H1 (cell line): ENCODE measurements around the gene MACROD2. TPM values are rescaled to one million over a fixed set of nuclear protein-coding genes. Genes with fewer than 3 reads are reported as not detected.

Experiments
- CEBPB ChIP-seq: IDR thresholded peaks from 2 replicates; pipeline ENCODE4 v1.6.1; 2012; ENCODE audit warnings: low read depth, low read length
- CHD1 ChIP-seq: IDR thresholded peaks from 2 replicates; pipeline ENCODE4 v1.6.1; 2012; ENCODE audit warnings: low read depth, low read length, improper control_type of control experiment
- GTF2F1 ChIP-seq: IDR thresholded peaks from 2 replicates; pipeline ENCODE4 v1.6.1; 2012; ENCODE audit warnings: low read depth, low read length, improper control_type of control experiment, borderline replicate concordance
- HDAC2 ChIP-seq, 2 experiments: fragments of 300-600 bp in 1 of 2; sonication (generic) in 1 of 2; IDR thresholded peaks; 2 replicates each; pipeline ENCODE4 v1.6.1; 2011 to 2012; ENCODE audit warnings: low read depth in 2 of 2, low read length in 2 of 2, mild to moderate bottlenecking in 2 of 2, moderate library complexity in 2 of 2, borderline replicate concordance in 1 of 2, inconsistent platforms in 1 of 2
- KDM1A ChIP-seq: fragments of 200-600, 300-600 bp; sonication (generic); IDR thresholded peaks from 2 replicates; pipeline ENCODE4 v1.7.1; 2016; ENCODE audit warnings: mild to moderate bottlenecking, low read length, borderline replicate concordance
- NANOG ChIP-seq: IDR thresholded peaks from 2 replicates; pipeline ENCODE4 v1.6.1; 2011; ENCODE audit warnings: low read length, low read depth, mild to moderate bottlenecking, inconsistent platforms; ENCODE audit not compliant: insufficient read depth, poor library complexity, severe bottlenecking
- ZNF274 ChIP-seq: IDR thresholded peaks from 2 replicates; pipeline ENCODE4 v1.7.0; 2012; ENCODE audit warnings: low read length, borderline replicate concordance; ENCODE audit errors: extremely low read depth
- polyA plus RNA-seq, 7 experiments: library from polyadenylated mRNA; depleted of rRNA in 3 of 7; stranded (reverse) in 5 of 7; unstranded in 2 of 7; fragments of >200 nt in 5 of 7; fragments of 200-250 nt in 2 of 7; gene quantifications; 1 replicate in 5 of 7; 2 replicates in 1 of 7; 4 replicates in 1 of 7; pipeline versions ENCODE4 v1.2.1 to v1.2.3, GENCODE V29; 2011 to 2013; ENCODE audit warnings: missing spikeins in 2 of 7, mixed read lengths in 2 of 7
- total RNA-seq: library from RNA; stranded (reverse); fragmentation: NEBNext Ultra II Directional; extraction: Animal tissue kit (Norgen Biotek cat#: 25700); gene quantifications from 2 replicates; pipeline ENCODE4 v1.2.1, GENCODE V29; 2021
- TF ChIP-seq, protein P1 (sequence below): fragments of 300-600 bp; sonication (generic); IDR thresholded peaks from 2 replicates; pipeline ENCODE4 v1.7.1; 2012; ENCODE audit warnings: low read length, moderate library complexity, mild to moderate bottlenecking, inconsistent platforms; ENCODE audit not compliant: insufficient replicate concordance
- TF ChIP-seq, protein P2 (sequence below): IDR thresholded peaks from 2 replicates; pipeline ENCODE4 v1.6.1; 2011; ENCODE audit warnings: low read length, improper control_type of control experiment

MACROD2 gene
- total and polyA plus RNA-seq, 2 of the 8 experiments (the other 6 are each of a cell fraction or from before 2014, with no cell fraction given): 0.70 to 3.9 TPM

DNA sequence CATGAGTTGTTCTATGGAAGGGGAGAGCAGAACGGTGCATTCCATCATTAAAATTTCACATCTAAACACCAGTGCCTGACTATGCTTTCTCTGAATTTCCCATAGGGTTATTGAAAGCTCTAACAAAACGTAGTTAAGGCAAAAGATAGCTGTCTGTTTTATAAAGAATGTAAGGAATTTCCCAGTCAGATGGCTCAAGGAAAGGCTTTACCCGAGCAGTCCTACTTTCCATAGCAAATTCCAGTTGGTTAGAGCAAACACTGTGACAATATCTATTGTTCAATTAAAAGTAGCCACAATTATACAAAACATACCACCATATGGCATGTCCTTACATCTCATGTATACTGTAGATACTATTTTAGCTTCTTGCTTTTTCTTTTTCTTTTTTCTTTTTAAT, 1401.6 kb downstream of the MACROD2 start (continued):
- TF ChIP-seq, protein P1, sequence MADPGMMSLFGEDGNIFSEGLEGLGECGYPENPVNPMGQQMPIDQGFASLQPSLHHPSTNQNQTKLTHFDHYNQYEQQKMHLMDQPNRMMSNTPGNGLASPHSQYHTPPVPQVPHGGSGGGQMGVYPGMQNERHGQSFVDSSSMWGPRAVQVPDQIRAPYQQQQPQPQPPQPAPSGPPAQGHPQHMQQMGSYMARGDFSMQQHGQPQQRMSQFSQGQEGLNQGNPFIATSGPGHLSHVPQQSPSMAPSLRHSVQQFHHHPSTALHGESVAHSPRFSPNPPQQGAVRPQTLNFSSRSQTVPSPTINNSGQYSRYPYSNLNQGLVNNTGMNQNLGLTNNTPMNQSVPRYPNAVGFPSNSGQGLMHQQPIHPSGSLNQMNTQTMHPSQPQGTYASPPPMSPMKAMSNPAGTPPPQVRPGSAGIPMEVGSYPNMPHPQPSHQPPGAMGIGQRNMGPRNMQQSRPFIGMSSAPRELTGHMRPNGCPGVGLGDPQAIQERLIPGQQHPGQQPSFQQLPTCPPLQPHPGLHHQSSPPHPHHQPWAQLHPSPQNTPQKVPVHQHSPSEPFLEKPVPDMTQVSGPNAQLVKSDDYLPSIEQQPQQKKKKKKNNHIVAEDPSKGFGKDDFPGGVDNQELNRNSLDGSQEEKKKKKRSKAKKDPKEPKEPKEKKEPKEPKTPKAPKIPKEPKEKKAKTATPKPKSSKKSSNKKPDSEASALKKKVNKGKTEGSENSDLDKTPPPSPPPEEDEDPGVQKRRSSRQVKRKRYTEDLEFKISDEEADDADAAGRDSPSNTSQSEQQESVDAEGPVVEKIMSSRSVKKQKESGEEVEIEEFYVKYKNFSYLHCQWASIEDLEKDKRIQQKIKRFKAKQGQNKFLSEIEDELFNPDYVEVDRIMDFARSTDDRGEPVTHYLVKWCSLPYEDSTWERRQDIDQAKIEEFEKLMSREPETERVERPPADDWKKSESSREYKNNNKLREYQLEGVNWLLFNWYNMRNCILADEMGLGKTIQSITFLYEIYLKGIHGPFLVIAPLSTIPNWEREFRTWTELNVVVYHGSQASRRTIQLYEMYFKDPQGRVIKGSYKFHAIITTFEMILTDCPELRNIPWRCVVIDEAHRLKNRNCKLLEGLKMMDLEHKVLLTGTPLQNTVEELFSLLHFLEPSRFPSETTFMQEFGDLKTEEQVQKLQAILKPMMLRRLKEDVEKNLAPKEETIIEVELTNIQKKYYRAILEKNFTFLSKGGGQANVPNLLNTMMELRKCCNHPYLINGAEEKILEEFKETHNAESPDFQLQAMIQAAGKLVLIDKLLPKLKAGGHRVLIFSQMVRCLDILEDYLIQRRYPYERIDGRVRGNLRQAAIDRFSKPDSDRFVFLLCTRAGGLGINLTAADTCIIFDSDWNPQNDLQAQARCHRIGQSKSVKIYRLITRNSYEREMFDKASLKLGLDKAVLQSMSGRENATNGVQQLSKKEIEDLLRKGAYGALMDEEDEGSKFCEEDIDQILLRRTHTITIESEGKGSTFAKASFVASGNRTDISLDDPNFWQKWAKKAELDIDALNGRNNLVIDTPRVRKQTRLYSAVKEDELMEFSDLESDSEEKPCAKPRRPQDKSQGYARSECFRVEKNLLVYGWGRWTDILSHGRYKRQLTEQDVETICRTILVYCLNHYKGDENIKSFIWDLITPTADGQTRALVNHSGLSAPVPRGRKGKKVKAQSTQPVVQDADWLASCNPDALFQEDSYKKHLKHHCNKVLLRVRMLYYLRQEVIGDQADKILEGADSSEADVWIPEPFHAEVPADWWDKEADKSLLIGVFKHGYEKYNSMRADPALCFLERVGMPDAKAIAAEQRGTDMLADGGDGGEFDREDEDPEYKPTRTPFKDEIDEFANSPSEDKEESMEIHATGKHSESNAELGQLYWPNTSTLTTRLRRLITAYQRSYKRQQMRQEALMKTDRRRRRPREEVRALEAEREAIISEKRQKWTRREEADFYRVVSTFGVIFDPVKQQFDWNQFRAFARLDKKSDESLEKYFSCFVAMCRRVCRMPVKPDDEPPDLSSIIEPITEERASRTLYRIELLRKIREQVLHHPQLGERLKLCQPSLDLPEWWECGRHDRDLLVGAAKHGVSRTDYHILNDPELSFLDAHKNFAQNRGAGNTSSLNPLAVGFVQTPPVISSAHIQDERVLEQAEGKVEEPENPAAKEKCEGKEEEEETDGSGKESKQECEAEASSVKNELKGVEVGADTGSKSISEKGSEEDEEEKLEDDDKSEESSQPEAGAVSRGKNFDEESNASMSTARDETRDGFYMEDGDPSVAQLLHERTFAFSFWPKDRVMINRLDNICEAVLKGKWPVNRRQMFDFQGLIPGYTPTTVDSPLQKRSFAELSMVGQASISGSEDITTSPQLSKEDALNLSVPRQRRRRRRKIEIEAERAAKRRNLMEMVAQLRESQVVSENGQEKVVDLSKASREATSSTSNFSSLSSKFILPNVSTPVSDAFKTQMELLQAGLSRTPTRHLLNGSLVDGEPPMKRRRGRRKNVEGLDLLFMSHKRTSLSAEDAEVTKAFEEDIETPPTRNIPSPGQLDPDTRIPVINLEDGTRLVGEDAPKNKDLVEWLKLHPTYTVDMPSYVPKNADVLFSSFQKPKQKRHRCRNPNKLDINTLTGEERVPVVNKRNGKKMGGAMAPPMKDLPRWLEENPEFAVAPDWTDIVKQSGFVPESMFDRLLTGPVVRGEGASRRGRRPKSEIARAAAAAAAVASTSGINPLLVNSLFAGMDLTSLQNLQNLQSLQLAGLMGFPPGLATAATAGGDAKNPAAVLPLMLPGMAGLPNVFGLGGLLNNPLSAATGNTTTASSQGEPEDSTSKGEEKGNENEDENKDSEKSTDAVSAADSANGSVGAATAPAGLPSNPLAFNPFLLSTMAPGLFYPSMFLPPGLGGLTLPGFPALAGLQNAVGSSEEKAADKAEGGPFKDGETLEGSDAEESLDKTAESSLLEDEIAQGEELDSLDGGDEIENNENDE: no peak
- TF ChIP-seq CHD1 (no peak), ZNF274 (no peak), GTF2F1 (no peak), KDM1A (no peak), HDAC2 (IDR thresholded peaks at IDR 0.05; ENCODE audit: borderline replicate concordance in 1 of 2, low read depth in 2 of 2, low read length in 2 of 2) (no peak), CEBPB (no peak), NANOG (no peak)
- TF ChIP-seq, protein P2, sequence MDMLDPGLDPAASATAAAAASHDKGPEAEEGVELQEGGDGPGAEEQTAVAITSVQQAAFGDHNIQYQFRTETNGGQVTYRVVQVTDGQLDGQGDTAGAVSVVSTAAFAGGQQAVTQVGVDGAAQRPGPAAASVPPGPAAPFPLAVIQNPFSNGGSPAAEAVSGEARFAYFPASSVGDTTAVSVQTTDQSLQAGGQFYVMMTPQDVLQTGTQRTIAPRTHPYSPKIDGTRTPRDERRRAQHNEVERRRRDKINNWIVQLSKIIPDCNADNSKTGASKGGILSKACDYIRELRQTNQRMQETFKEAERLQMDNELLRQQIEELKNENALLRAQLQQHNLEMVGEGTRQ: no peak
- TF ChIP-seq, all 59 proteins: peak for 0
